GM12878 (cell line): Measurements from ENCODE around the gene APCDD1. TPM values are rescaled to one million over a fixed set of nuclear protein-coding genes. Genes with fewer than 3 reads are reported as not detected.

Source experiments
- ATAC-seq: fragments of 200-7000 bp; cut with Tn5 transposase; 3 replicates; pipeline ENCODE4 v1.9.1; 2020; ENCODE audit warnings: mild to moderate bottlenecking, moderate library complexity
- BruUV-seq: library from RNA; stranded (reverse); fragments of 400-500 nt; replicated peaks from 2 replicates; lab custom pipeline; 2021; lab: Mats Ljungman, UMichigan
- CTCF ChIA-PET: fragments of 300-600 bp; sonication (Branson Sonifier 250); formaldehyde crosslinking; extraction: SDS; loops from one replicate; lab custom pipeline; 2021; ENCODE audit warnings: inconsistent platforms; lab: Yijun Ruan, JAX
- POLR2A ChIA-PET: fragments of 350-600 bp; formaldehyde crosslinking; extraction: SDS; loops from one replicate; lab custom pipeline; 2021; ENCODE audit warnings: inconsistent platforms; lab: Charles Lee
- RAD21 ChIA-PET: fragments of 300-600 bp; sonication (Branson Sonifier 250); formaldehyde crosslinking; loops from one replicate; lab custom pipeline; 2023; ENCODE audit warnings: antibody characterized with exemption; ENCODE audit not compliant: unreplicated experiment; lab: Charles Lee
- SMC1A ChIA-PET: fragments of 300-600 bp; sonication (Branson Sonifier 250); formaldehyde crosslinking; loops from one replicate; lab custom pipeline; 2023; ENCODE audit not compliant: unreplicated experiment, uncharacterized antibody; lab: Charles Lee
- DNase-seq: peaks from one replicate; pipeline ENCODE4 v3.0.0-alpha.2; 2011; ENCODE audit warnings: low read depth, low spot score
- FAIRE-seq: peaks from 3 replicates; lab custom pipeline; 2011; peaks lifted over from hg19 to GRCh38; lab: Jason Lieb, UNC
- H2AFZ ChIP-seq: 2 replicates; pipeline ENCODE4 v1.6.0; 2011; ENCODE audit warnings: low read depth, low read length, control low read depth; ENCODE audit not compliant: control insufficient read depth
- H3K27ac ChIP-seq: 2 replicates; pipeline ENCODE4 v1.5.1; 2011; ENCODE audit warnings: control low read depth; ENCODE audit not compliant: control insufficient read depth, insufficient read depth
- H3K27me3 ChIP-seq, 2 experiments: replicated peaks in 1 of 2; 2 replicates each; pipeline versions ENCODE4 v1.6.0 to v1.6.1; 2011; ENCODE audit warnings: low read length in 1 of 2; ENCODE audit not compliant: control insufficient read depth in 2 of 2, insufficient read depth in 2 of 2
- H3K36me3 ChIP-seq, 2 experiments: 2 replicates each; pipeline ENCODE4 v1.5.1; 2011; ENCODE audit warnings: low read length in 1 of 2; ENCODE audit not compliant: control insufficient read depth in 2 of 2, insufficient read depth in 2 of 2
- H3K4me1 ChIP-seq: 2 replicates; pipeline ENCODE4 v1.6.1; 2011; ENCODE audit warnings: mild to moderate bottlenecking, low read length, moderate library complexity, mixed read lengths; ENCODE audit not compliant: control insufficient read depth, insufficient read depth
- H3K4me2 ChIP-seq: 2 replicates; pipeline ENCODE4 v1.6.0; 2011; ENCODE audit warnings: control low read depth; ENCODE audit not compliant: control insufficient read depth, insufficient read depth
- H3K4me3 ChIP-seq: fragments of 200-600 bp; sonication (generic); 2 replicates; pipeline ENCODE4 v1.5.1; 2016
- H3K79me2 ChIP-seq: 2 replicates; pipeline ENCODE4 v1.6.0; 2011; ENCODE audit warnings: low read length; ENCODE audit not compliant: control insufficient read depth, insufficient read depth
- H3K9ac ChIP-seq: 2 replicates; pipeline ENCODE4 v1.8.0; 2011; ENCODE audit warnings: low read length, control low read depth, mixed read lengths; ENCODE audit not compliant: control insufficient read depth, insufficient read depth
- H3K9me3 ChIP-seq: replicated peaks from 3 replicates; pipeline ENCODE4 v1.5.1; 2011; ENCODE audit warnings: mild to moderate bottlenecking, low read length; ENCODE audit not compliant: control insufficient read depth, insufficient read depth
- H4K20me1 ChIP-seq: 2 replicates; pipeline ENCODE4 v1.6.0; 2011; ENCODE audit not compliant: control insufficient read depth, insufficient read depth
- ATF3 ChIP-seq: IDR thresholded peaks from 2 replicates; pipeline ENCODE4 v1.6.1; 2011; ENCODE audit warnings: low read depth, mild to moderate bottlenecking, low read length, moderate library complexity, borderline replicate concordance; ENCODE audit errors: extremely low read depth
- BMI1 ChIP-seq: fragments of 450-650 bp; IDR thresholded peaks from 2 replicates; pipeline ENCODE4 v1.6.1; 2016; ENCODE audit warnings: mild to moderate bottlenecking, moderate library complexity, borderline replicate concordance
- CTCF ChIP-seq, 3 experiments: IDR thresholded peaks in 2 of 3; conservative IDR thresholded peaks in 1 of 3; 2 replicates each; pipeline ENCODE4 v1.5.1; 2011; ENCODE audit warnings: low read depth in 3 of 3, low read length in 3 of 3, mild to moderate bottlenecking in 3 of 3, control low read depth in 2 of 3, moderate library complexity in 2 of 3, inconsistent platforms in 1 of 3, mixed read lengths in 1 of 3; ENCODE audit not compliant: control insufficient read depth in 2 of 3, insufficient read depth in 1 of 3; ENCODE audit errors: extremely low read depth in 1 of 3
- EP300 ChIP-seq, 2 experiments: fragments of 150-350 bp in 1 of 2; IDR thresholded peaks; 2 replicates each; pipeline ENCODE4 v1.6.1; 2011 to 2012; ENCODE audit warnings: low read depth in 2 of 2, low read length in 2 of 2, borderline replicate concordance in 1 of 2, improper control_type of control experiment in 1 of 2, inconsistent platforms in 1 of 2; ENCODE audit not compliant: control insufficient read depth in 1 of 2
- ESRRA ChIP-seq: IDR thresholded peaks from 2 replicates; pipeline ENCODE4 v1.6.1; 2012; ENCODE audit warnings: mild to moderate bottlenecking, low read length, improper control_type of control experiment
- FOS ChIP-seq: IDR thresholded peaks from 3 replicates; pipeline ENCODE4 v1.6.1; 2011; ENCODE audit warnings: borderline replicate concordance; ENCODE audit not compliant: insufficient read length; ENCODE audit errors: extremely low read depth
- FOXM1 ChIP-seq: IDR thresholded peaks from 2 replicates; pipeline ENCODE4 v1.6.1; 2012; ENCODE audit warnings: low read depth, mild to moderate bottlenecking, inconsistent platforms, low read length, moderate library complexity
- KLF5 ChIP-seq: fragments of 450-650 bp; IDR thresholded peaks from 2 replicates; pipeline ENCODE4 v1.6.1; 2014; ENCODE audit warnings: mild to moderate bottlenecking; ENCODE audit not compliant: partially characterized antibody
- MTA2 ChIP-seq: fragments of 450-650 bp; IDR thresholded peaks from 2 replicates; pipeline ENCODE4 v1.6.1; 2016; ENCODE audit warnings: low read depth, mild to moderate bottlenecking, moderate library complexity
- NR2F1 ChIP-seq: fragments of 450-650 bp; conservative IDR thresholded peaks from 2 replicates; pipeline ENCODE4 v1.6.1; 2017; ENCODE audit warnings: mild to moderate bottlenecking
- POLR2A ChIP-seq: IDR thresholded peaks from 2 replicates; pipeline ENCODE4 v1.6.1; 2011; ENCODE audit warnings: low read depth, mild to moderate bottlenecking, low read length
- POLR2AphosphoS5 ChIP-seq: IDR thresholded peaks from 2 replicates; pipeline ENCODE4 v1.6.1; 2011; ENCODE audit warnings: mild to moderate bottlenecking, low read length, inconsistent platforms
- SIN3A ChIP-seq: IDR thresholded peaks from 2 replicates; pipeline ENCODE4 v1.6.1; 2012; ENCODE audit warnings: low read depth, low read length, improper control_type of control experiment
- SMAD1 ChIP-seq: fragments of 450-650 bp; IDR thresholded peaks from 2 replicates; pipeline ENCODE4 v1.6.1; 2018; ENCODE audit warnings: mild to moderate bottlenecking, low read depth; ENCODE audit not compliant: partially characterized antibody
- SMC3 ChIP-seq: IDR thresholded peaks from 2 replicates; pipeline ENCODE4 v1.6.1; 2011; ENCODE audit warnings: low read length, improper control_type of control experiment, borderline replicate concordance
- SRF ChIP-seq, 2 experiments: IDR thresholded peaks; 2 replicates each; pipeline ENCODE4 v1.6.1; 2011; ENCODE audit warnings: low read depth in 2 of 2, low read length in 2 of 2, mild to moderate bottlenecking in 1 of 2, moderate library complexity in 1 of 2
- ZNF687 ChIP-seq: fragments of 450-650 bp; IDR thresholded peaks from 2 replicates; pipeline ENCODE4 v1.6.1; 2017; ENCODE audit warnings: mild to moderate bottlenecking, moderate library complexity
- ZZZ3 ChIP-seq: IDR thresholded peaks from 2 replicates; pipeline ENCODE4 v1.6.1; 2011; ENCODE audit warnings: low read depth; ENCODE audit not compliant: control insufficient read depth, insufficient read length
- WGBS: methylation state at CpG from one replicate; pipeline ENCODE4 v1.1.6; 2016; ENCODE audit warnings: low lambda C conversion rate; ENCODE audit not compliant: insufficient replicate concordance, insufficient coverage; ENCODE audit errors: missing lambda C conversion rate; 5-methylcytosine and 5-hydroxymethylcytosine counted together
- in situ Hi-C: fragments of 300-500 bp; cut with MboI; formaldehyde crosslinking; loops from 9 replicates; pipeline ENCODE4 v1.14.3; 2018; ENCODE audit warnings: mixed read lengths
- intact Hi-C: fragments of 100-400 bp; cut with micrococcal nuclease; formaldehyde crosslinking; loops from one replicate; pipeline ENCODE4 v1.14.2; 2022; ENCODE audit not compliant: unreplicated experiment
- polyA plus RNA-seq, 11 experiments: library from polyadenylated mRNA; depleted of rRNA in 4 of 11; unstranded in 6 of 11; stranded (reverse) in 5 of 11; fragments of >200 nt; fragmentation: Nextera tagmentation in 4 of 11; fragmentation: Illumina TruSeq in 1 of 11; extraction: Ambion mirVana in 4 of 11; extraction: Trizol in 1 of 11; gene quantifications; 1 replicate in 1 of 11; 2 replicates in 10 of 11; pipeline versions ENCODE4 v1.2.1 to v1.2.3, GENCODE V29; 2011 to 2016; ENCODE audit warnings: inconsistent platforms in 2 of 11, missing spikeins in 2 of 11, low read depth in 1 of 11
- total RNA-seq, 4 experiments: library from RNA; depleted of rRNA in 3 of 4; stranded (reverse); fragments of >200 nt in 3 of 4; fragmentation: Illumina TruSeq in 1 of 4; extraction: Trizol in 1 of 4; gene quantifications; 2 replicates each; pipeline versions ENCODE4 v1.2.1 to v1.2.3, GENCODE V29; 2013 to 2021

APCDD1 gene
- total and polyA plus RNA-seq, 10 of the 15 experiments (the other 5 are each of a cell fraction or from before 2014, with no cell fraction given): not detected

GRCh38 chr18:10442551-10442971 lies 11.9 kb upstream of the APCDD1 start:
- Histone ChIP-seq H2AFZ (no peak overlapping the region), H3K4me1 (no peaks in the 10 kb centered on the region), H3K27me3 (peaks cover 0 to 4% of the 10 kb centered on the region in 2 experiments; a peak in 1 of 4 replicates), H3K9me3 (no peaks in the 10 kb centered on the region), H3K79me2 (no peaks in the 10 kb centered on the region), H4K20me1 (no peaks in the 10 kb centered on the region), H3K9ac (no peak overlapping the region), H3K27ac (no peak overlapping the region), H3K4me2 (no peak overlapping the region), H3K36me3 (no peaks in the 10 kb centered on the region), H3K4me3 (no peak overlapping the region)
- BruUV-seq: no TSS peak
- intact Hi-C loops: no loop called here
- ChIA-PET POLR2A (no interaction called here), CTCF (interaction anchor here (0.8 to 1.3 kb wide), 2 partner anchors 8 to 48 kb away, joined by 3 read pairs; no protein-coding TSS in a partner anchor), RAD21 (no interaction called here), SMC1A (interaction anchor here (0.6 to 1.1 kb wide), 2 partner anchors 36 to 677 kb away, joined by 3 read pairs; no protein-coding TSS in a partner anchor)
- WGBS: 44% methylated on average over 4 of the region's 4 CpGs
- in situ Hi-C loops: no loop called here
- DNase-seq (no peak), FAIRE-seq (peak; percentile 49), ATAC-seq (no peak)
- TF ChIP-seq SMC3 (0 out of 2 replicates have a peak, but pooled peaks have one; percentile 19), SMAD1 (no peak), FOXM1 (no peak), SRF (IDR thresholded peaks at IDR 0.05; ENCODE audit: low read depth in 2 of 2, low read length in 2 of 2) (no peak), FOS (no peak), ESRRA (no peak), SIN3A (no peak), ZNF687 (no peak), POLR2A (no peak), KLF5 (no peak), POLR2AphosphoS5 (no peak), EP300 (IDR thresholded peaks at IDR 0.05; ENCODE audit: borderline replicate concordance in 1 of 2, control insufficient read depth in 1 of 2, low read depth in 2 of 2, low read length in 2 of 2) (no peak), ATF3 (no peak), ZZZ3 (no peak), CTCF (IDR thresholded peaks at IDR 0.05 in 2 of 3, conservative IDR thresholded peaks at IDR 0.05 in 1 of 3; ENCODE audit: control insufficient read depth in 2 of 3, extremely low read depth in 1 of 3, insufficient read depth in 1 of 3, low read depth in 3 of 3, low read length in 3 of 3) (peak in 2 of 3 experiments; percentile 6 to 18; a peak in 1 of 6 replicates), NR2F1 (no peak), BMI1 (no peak), MTA2 (no peak)
